ENCODE data around the gene NDST1. TPM values are rescaled to one million over a fixed set of nuclear protein-coding genes. Genes with fewer than 3 reads are reported as not detected.

NDST1 gene
- total RNA-seq, 2 donors from 2014 or later, result 37.6 to 56.0 TPM

DNA sequence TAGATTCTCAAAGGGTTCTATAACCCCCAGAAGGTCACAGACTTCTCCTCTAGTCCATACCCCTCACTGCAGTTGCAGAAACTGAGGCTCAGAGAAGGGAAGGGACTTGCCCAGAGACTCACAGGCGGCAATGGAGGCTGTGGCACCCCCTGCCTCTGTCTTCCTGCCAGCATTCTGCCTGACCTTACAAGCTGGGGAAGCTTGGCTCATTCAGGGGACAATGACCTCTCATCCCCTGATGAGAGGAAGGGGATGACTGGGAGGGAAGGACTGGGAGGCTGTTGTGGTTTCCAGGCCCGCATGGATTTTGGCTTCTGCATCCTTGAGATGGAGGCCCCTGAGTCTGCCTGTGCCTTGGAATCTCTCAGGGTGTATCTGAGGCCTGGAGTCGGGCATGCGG, 897 bp downstream of the NDST1 start:
- TF ChIP-seq, protein P1, sequence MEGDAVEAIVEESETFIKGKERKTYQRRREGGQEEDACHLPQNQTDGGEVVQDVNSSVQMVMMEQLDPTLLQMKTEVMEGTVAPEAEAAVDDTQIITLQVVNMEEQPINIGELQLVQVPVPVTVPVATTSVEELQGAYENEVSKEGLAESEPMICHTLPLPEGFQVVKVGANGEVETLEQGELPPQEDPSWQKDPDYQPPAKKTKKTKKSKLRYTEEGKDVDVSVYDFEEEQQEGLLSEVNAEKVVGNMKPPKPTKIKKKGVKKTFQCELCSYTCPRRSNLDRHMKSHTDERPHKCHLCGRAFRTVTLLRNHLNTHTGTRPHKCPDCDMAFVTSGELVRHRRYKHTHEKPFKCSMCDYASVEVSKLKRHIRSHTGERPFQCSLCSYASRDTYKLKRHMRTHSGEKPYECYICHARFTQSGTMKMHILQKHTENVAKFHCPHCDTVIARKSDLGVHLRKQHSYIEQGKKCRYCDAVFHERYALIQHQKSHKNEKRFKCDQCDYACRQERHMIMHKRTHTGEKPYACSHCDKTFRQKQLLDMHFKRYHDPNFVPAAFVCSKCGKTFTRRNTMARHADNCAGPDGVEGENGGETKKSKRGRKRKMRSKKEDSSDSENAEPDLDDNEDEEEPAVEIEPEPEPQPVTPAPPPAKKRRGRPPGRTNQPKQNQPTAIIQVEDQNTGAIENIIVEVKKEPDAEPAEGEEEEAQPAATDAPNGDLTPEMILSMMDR (IDR thresholded peaks at IDR 0.05), result no peak
- no peak for TF ChIP-seq POLR2A (IDR thresholded peaks at IDR 0.05)
- DNase-seq (no peak), ATAC-seq (no peak)
- WGBS, 2 donors, result 37 to 50% methylated on average over 1 to 4 of the region's 4 CpGs
- Histone ChIP-seq H3K27me3 (no peaks in the 10 kb centered on the region), H3K4me1 (peaks cover 100% of the 10 kb centered on the region), H3K36me3 (replicated peaks in 1 of 2; ENCODE audit: insufficient read depth in 1 of 2, low read depth in 2 of 2) (no peaks in the 10 kb centered on the region), H3K9me3 (no peaks in the 10 kb centered on the region), H3K27ac (peak overlapping the region in 3 of 4 donors; percentile 76 to 80 (median 78)), H3K4me3 (no peak overlapping the region)
- intact Hi-C loops (cut with DNase I), result no loop called here

DNA sequence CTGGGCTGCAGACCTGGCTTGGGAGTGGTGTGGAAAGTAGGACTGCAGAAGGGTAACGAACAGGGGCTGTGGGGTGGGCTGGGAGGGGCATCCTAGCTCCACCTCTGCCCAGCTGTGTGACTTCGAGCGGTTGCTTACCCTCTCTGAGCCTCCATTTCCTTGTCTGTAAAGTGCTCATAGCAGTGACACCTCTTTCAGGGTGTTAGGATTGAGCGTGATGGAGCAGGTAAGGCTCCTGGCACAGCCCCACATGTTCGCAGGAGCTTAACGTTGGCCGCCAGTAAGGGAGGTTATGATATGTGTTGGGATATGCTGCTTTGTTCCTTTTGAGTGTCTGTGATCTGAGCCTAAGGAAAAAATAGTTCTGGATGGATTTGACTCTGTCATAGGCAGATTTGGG, 2.1 kb downstream of the NDST1 start:
- DNase-seq, result no peak
- Histone ChIP-seq H3K36me3 (replicated peaks in 1 of 2; ENCODE audit: insufficient read depth in 1 of 2, low read depth in 2 of 2) (no peaks in the 10 kb centered on the region), H3K27me3 (no peaks in the 10 kb centered on the region), H3K9me3 (no peaks in the 10 kb centered on the region), H3K4me3 (no peak overlapping the region), H3K27ac (peak overlapping the region; percentile 76 to 80 (median 78)), H3K4me1 (peaks cover 100% of the 10 kb centered on the region)
- intact Hi-C loops (cut with DNase I), result no loop called here
- WGBS, 2 donors, result 30% methylated on average over 7 of the region's 7 CpGs; no CpG with 5 or more reads in 1 of the 2 donors
- no peak for TF ChIP-seq POLR2A (IDR thresholded peaks at IDR 0.05)
- TF ChIP-seq, protein P1 (IDR thresholded peaks at IDR 0.05), result no peak
- no peak for ATAC-seq

DNA sequence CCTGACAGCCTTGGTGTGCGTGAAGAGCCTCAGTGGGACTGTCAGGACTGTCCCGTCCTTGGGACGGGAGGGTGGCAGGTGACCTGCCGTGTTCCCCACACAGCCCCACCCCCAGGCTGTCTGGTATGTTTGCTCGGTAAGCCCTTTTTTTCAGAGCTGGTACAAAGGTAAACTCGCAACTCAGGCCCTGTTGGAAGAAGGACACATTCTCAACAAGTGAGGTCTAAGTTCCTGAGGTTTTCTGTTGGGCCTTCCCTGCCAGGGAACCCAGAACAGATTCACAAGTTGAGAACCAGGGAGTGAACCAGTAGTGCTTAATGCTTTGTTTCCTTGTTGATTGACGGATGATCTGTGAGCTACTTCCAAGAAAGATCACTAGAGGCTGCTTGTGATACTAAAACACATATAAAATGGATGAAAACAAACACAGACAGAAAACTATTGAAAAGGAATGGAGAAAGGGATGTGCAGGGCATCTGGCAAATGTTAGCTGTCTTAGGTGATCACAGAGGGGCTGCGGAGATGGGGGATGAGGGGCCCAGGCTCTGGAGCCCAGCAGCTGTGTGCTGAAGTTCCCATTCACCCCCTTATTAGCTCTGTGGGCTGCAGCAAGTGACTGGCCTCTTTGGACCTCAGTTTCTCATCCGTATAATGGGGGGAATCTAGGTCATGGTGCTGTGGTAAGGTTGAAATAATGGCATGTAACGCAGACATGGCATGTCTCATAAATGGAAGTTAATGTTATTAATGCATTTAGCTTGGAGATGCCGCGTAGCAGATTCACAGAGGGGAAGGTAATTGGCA, 2.7 kb downstream of the NDST1 start:
- Histone ChIP-seq H3K36me3 (replicated peaks in 1 of 2; ENCODE audit: insufficient read depth in 1 of 2, low read depth in 2 of 2) (no peaks in the 10 kb centered on the region), H3K4me1 (peaks cover 100% of the 10 kb centered on the region), H3K9me3 (no peaks in the 10 kb centered on the region), H3K4me3 (no peak overlapping the region), H3K27ac (peak overlapping the region; percentile 76 to 80 (median 78)), H3K27me3 (no peaks in the 10 kb centered on the region)
- intact Hi-C loops (cut with DNase I), result no loop called here
- DNase-seq, result peak; percentile 68 to 86 (median 82)
- TF ChIP-seq, protein P1 (IDR thresholded peaks at IDR 0.05), result peak in 1 of 7 experiments; percentile 14
- peak in 2 of 3 donors; percentile 31 to 33 for TF ChIP-seq POLR2A (IDR thresholded peaks at IDR 0.05)
- ATAC-seq, result peak; percentile 70
- WGBS, 2 donors, result 28 to 32% methylated on average over 12 of the region's 12 CpGs

DNA sequence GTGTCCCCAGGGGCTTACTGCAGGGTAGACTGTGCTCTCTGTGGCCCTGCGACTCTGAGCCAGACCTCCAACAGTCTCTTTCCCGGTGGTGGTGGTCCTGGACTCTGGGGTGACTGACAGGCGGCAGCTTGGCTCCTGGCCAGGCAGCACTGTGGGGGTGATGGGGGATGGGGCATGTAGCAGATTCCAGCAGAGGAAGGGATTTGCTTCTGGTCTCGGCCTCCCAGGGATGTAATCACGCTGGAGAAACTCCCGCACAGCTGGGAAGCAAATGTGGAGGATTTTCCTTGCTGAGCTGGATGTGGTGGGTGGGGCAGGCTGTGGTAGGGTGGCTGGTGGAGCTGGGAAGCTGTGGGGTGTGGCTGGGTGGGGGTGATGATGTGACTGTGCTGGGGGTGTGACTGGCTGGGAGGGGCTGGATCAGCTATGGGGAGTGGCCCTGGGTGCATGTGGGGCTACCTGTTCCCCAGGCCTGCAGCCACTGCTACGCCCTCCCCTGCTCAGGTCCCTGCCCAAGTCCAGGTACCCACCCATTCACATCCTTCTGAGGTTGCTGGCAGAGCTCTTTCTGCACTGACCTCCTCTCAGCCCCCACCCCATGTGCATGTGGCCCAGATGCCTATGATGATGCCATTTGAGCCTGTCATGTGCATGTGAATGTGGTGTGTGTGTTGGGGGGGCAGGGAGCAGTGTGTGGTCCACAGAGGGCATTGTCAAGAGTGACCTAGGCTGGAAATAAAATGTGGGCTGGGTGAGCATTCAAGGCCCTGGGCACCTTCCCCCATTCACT, 3.8 kb downstream of the NDST1 start:
- peak overlapping the region; percentile 76 to 80 (median 78) for H3K27ac ChIP-seq
- 3 to 24% methylated on average over 5 to 7 of the region's 7 CpGs for WGBS, 2 donors
- H3K9me3 ChIP-seq, result no peaks in the 10 kb centered on the region
- no peaks in the 10 kb centered on the region for H3K36me3 ChIP-seq (replicated peaks in 1 of 2; ENCODE audit: insufficient read depth in 1 of 2, low read depth in 2 of 2)
- DNase-seq (peak in 1 of 4 donors; percentile 36), ATAC-seq (no peak)
- intact Hi-C loops (cut with DNase I), result no loop called here
- H3K4me1 ChIP-seq, result peaks cover 100% of the 10 kb centered on the region
- TF ChIP-seq, protein P1 (IDR thresholded peaks at IDR 0.05), result no peak
- TF ChIP-seq POLR2A (IDR thresholded peaks at IDR 0.05), result no peak
- no peaks in the 10 kb centered on the region for H3K27me3 ChIP-seq
- no peak overlapping the region for H3K4me3 ChIP-seq
